Loucy (cell line): Measurements from ENCODE around the gene SLC9A2.

Source experiments
- CTCF ChIP-seq: fragments of 200-600 bp; sonication (generic); conservative IDR thresholded peaks from 2 replicates; pipeline ENCODE4 v1.5.1; 2014; ENCODE audit warnings: mild to moderate bottlenecking, antibody characterized with exemption, low read length
- EZH2phosphoT487 ChIP-seq: fragments of 200-600 bp; IDR thresholded peaks from 2 replicates; pipeline ENCODE4 v1.6.1; 2018; ENCODE audit warnings: antibody characterized with exemption, mild to moderate bottlenecking, moderate library complexity, borderline replicate concordance

- no peak for TF ChIP-seq CTCF
- TF ChIP-seq EZH2phosphoT487 = no peak
These were observed 17.0 kb downstream of the SLC9A2 start for GRCh38 chr2:102636283-102636907.
